K562 (cell line): Measurements from ENCODE around the gene YPEL1. TPM values are rescaled to one million over a fixed set of nuclear protein-coding genes. Genes with fewer than 3 reads are reported as not detected.

Source experiments
- BDP1 ChIP-seq: IDR thresholded peaks from 3 replicates; pipeline ENCODE4 v1.6.1; 2011; ENCODE audit not compliant: insufficient read length, insufficient read depth
- ETV1 ChIP-seq: fragments of 450-650 bp; conservative IDR thresholded peaks from 2 replicates; pipeline ENCODE4 v1.6.1; 2016; ENCODE audit warnings: missing genetic modification characterization, control low read depth, low read depth, missing compliant biosample characterization
- FOXJ3 ChIP-seq: sonication (generic); formaldehyde crosslinking; IDR thresholded peaks from 2 replicates; pipeline ENCODE4 v1.4.0; 2020; ENCODE audit warnings: mild to moderate bottlenecking, missing genetic modification reagents
- HNRNPK ChIP-seq: fragments of 200-400 bp; formaldehyde crosslinking; IDR thresholded peaks from one replicate; pipeline ENCODE4 v1.6.1; 2018; ENCODE audit warnings: mild to moderate bottlenecking, low read depth, low read length; ENCODE audit not compliant: poor library complexity, severe bottlenecking
- ID3 ChIP-seq, 2 experiments: fragments of 250-450 bp in 1 of 2; fragments of 450-650 bp in 1 of 2; sonication (Bioruptor Pico) in 1 of 2; IDR thresholded peaks; 2 replicates each; pipeline versions ENCODE4 v1.6.1 to v1.8.0; 2016 to 2021; ENCODE audit warnings: mild to moderate bottlenecking in 2 of 2, moderate library complexity in 2 of 2, missing compliant biosample characterization in 1 of 2, missing genetic modification characterization in 1 of 2
- MAFF ChIP-seq: IDR thresholded peaks from 2 replicates; pipeline ENCODE4 v1.6.1; 2012; ENCODE audit warnings: low read length, improper control_type of control experiment
- NELFE ChIP-seq: IDR thresholded peaks from 2 replicates; pipeline ENCODE4 v1.6.1; 2011; ENCODE audit warnings: mild to moderate bottlenecking; ENCODE audit not compliant: insufficient read depth, insufficient read length
- NFIC ChIP-seq: fragments of 450-650 bp; IDR thresholded peaks from 2 replicates; pipeline ENCODE4 v1.6.1; 2017; ENCODE audit warnings: mild to moderate bottlenecking, inconsistent platforms
- PATZ1 ChIP-seq: fragments of 250-450 bp; sonication (Bioruptor Pico); IDR thresholded peaks from 2 replicates; pipeline ENCODE4 v1.5.0; 2020; ENCODE audit warnings: mild to moderate bottlenecking, borderline replicate concordance
- PCBP2 ChIP-seq: fragments of 200-400 bp; formaldehyde crosslinking; IDR thresholded peaks from 2 replicates; pipeline ENCODE4 v1.6.1; 2018; ENCODE audit warnings: low read length, low read depth, mild to moderate bottlenecking, moderate library complexity; ENCODE audit not compliant: poor library complexity, severe bottlenecking
- PHF20 ChIP-seq: fragments of 450-650 bp; IDR thresholded peaks from 2 replicates; pipeline ENCODE4 v1.6.1; 2018; ENCODE audit not compliant: partially characterized antibody
- RCOR1 ChIP-seq, 2 experiments: IDR thresholded peaks; 2 replicates each; pipeline ENCODE4 v1.6.1; 2012; ENCODE audit warnings: low read depth in 2 of 2, low read length in 2 of 2, borderline replicate concordance in 1 of 2, improper control_type of control experiment in 1 of 2
- RUNX1 ChIP-seq: sonication (generic); IDR thresholded peaks from 2 replicates; pipeline ENCODE4 v1.6.1; 2016; ENCODE audit warnings: antibody characterized with exemption, low read depth
- STAT5A ChIP-seq: IDR thresholded peaks from 2 replicates; pipeline ENCODE4 v1.6.1; 2012; ENCODE audit warnings: low read length, inconsistent platforms, borderline replicate concordance
- WHSC1 ChIP-seq: IDR thresholded peaks from one replicate; pipeline ENCODE4 v1.6.1; 2012; ENCODE audit warnings: low read length, control low read depth, inconsistent platforms
- ZEB2 ChIP-seq: fragments of 450-650 bp; IDR thresholded peaks from 2 replicates; pipeline ENCODE4 v1.6.1; 2016
- ZNF274 ChIP-seq: IDR thresholded peaks from 2 replicates; pipeline ENCODE4 v1.6.1; 2011; ENCODE audit warnings: low read depth, mild to moderate bottlenecking, low read length, moderate library complexity, borderline replicate concordance
- ZNF395 ChIP-seq: fragments of 200-800 bp; sonication (Bioruptor generic); IDR thresholded peaks from 2 replicates; pipeline ENCODE4 v1.6.1; 2017; ENCODE audit warnings: missing genetic modification characterization, missing compliant biosample characterization
- ZNF436 ChIP-seq: fragments of 250-450, 450-650 bp; sonication (Bioruptor Pico); formaldehyde crosslinking; IDR thresholded peaks from 2 replicates; pipeline ENCODE4 v1.7.0; 2020; ENCODE audit warnings: mild to moderate bottlenecking
- ZNF561 ChIP-seq: fragments of 450-650 bp; formaldehyde crosslinking; conservative IDR thresholded peaks from 2 replicates; pipeline ENCODE4 v1.4.0; 2020; ENCODE audit warnings: mild to moderate bottlenecking, moderate library complexity
- ZNF79 ChIP-seq: fragments of 250-450 bp; sonication (Bioruptor Pico); IDR thresholded peaks from 2 replicates; pipeline ENCODE4 v1.4.0; 2020; ENCODE audit warnings: low read depth, mild to moderate bottlenecking, moderate library complexity
- polyA plus RNA-seq, 8 experiments: library from polyadenylated mRNA; depleted of rRNA in 4 of 8; stranded (reverse) in 5 of 8; unstranded in 3 of 8; fragments of >200 nt; fragmentation: Nextera tagmentation in 2 of 8; fragmentation: Illumina TruSeq in 1 of 8; extraction: Ambion mirVana in 2 of 8; extraction: Trizol in 1 of 8; gene quantifications; 2 replicates each; pipeline versions ENCODE4 v1.2.1 to v1.2.3, GENCODE V29; 2011 to 2014; ENCODE audit warnings: inconsistent platforms in 1 of 8, missing spikeins in 1 of 8
- total RNA-seq, 7 experiments: library from RNA; depleted of rRNA in 6 of 7; stranded (reverse); fragments of >200 nt in 6 of 7; fragmentation: Illumina TruSeq in 2 of 7; extraction: Trizol in 2 of 7; gene quantifications; 2 replicates each; pipeline versions ENCODE4 v1.2.1 to v1.2.3, GENCODE V29; 2011 to 2021; ENCODE audit warnings: low replicate concordance in 1 of 7
- TF ChIP-seq, protein P1 (sequence below): fragments of 450-650 bp; IDR thresholded peaks from 2 replicates; pipeline ENCODE4 v1.7.0; 2016; ENCODE audit warnings: borderline replicate concordance

YPEL1 gene
- total and polyA plus RNA-seq, 9 of the 15 experiments (the other 6 are each of a cell fraction or from before 2014, with no cell fraction given): 0.07 to 2.2 (median 0.46) TPM

DNA sequence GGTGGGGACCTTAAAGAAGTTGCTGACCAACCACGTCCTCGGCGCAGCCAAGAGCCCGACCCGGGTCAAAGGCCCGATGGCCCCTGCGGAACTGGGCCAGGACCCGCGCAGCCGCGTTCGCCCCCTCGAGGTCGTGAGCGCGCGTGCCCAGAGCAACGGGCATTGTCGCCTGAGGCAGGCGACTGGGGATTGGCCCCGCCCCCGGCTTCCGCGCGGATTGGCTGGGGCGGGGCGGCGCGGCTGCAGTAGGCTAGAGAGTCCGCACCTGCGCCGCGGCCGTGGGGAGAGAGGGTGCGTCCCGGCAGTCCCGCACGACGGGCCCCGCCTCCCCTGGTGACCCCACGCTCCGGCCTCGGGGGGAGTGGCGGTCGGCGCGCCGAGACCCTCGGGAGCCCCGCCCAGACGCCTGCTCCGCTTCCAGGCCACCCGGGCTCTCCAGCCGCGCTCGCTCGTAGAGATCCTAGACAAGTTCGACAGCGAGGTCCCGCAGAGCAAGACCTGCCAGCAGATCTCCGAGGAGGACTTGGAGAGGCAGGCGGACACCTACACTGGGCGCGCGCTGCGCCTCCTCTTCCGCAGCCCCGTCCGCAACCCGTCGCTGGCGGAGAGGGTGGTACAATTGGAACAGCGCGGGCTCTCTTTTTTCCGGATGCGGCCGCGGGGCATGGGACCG, 78.1 kb downstream of the YPEL1 start (continued):
- TF ChIP-seq ZNF395 (CRISPR knock-in tag): no peak
- TF ChIP-seq BDP1: no peak
- TF ChIP-seq ZNF436 (CRISPR knock-in tag): no peak
- no peak for TF ChIP-seq ZNF79 (CRISPR knock-in tag)
- no peak for TF ChIP-seq RUNX1
- peak; percentile 60 to 87; a peak in 3 of 4 replicates for TF ChIP-seq RCOR1 (IDR thresholded peaks at IDR 0.05; ENCODE audit: borderline replicate concordance in 1 of 2, low read depth in 2 of 2, low read length in 2 of 2)
- TF ChIP-seq ETV1 (tag): no peak
- TF ChIP-seq PATZ1: no peak
- TF ChIP-seq ZNF561 (CRISPR knock-in tag): no peak
- TF ChIP-seq ID3 (CRISPR knock-in tag; IDR thresholded peaks at IDR 0.05): no peak
- TF ChIP-seq ID3 (tag; IDR thresholded peaks at IDR 0.05): no peak
- no peak for TF ChIP-seq HNRNPK
- no peak for TF ChIP-seq ZEB2
- TF ChIP-seq PCBP2: no peak
- TF ChIP-seq PHF20: no peak
- TF ChIP-seq ZNF274: no peak
- TF ChIP-seq NELFE: no peak
- no peak for TF ChIP-seq WHSC1
- TF ChIP-seq MAFF: no peak; the same call in 1 of the 2 replicates
- no peak for TF ChIP-seq FOXJ3 (CRISPR knock-in tag)
- TF ChIP-seq STAT5A: no peak
- TF ChIP-seq, protein P1, sequence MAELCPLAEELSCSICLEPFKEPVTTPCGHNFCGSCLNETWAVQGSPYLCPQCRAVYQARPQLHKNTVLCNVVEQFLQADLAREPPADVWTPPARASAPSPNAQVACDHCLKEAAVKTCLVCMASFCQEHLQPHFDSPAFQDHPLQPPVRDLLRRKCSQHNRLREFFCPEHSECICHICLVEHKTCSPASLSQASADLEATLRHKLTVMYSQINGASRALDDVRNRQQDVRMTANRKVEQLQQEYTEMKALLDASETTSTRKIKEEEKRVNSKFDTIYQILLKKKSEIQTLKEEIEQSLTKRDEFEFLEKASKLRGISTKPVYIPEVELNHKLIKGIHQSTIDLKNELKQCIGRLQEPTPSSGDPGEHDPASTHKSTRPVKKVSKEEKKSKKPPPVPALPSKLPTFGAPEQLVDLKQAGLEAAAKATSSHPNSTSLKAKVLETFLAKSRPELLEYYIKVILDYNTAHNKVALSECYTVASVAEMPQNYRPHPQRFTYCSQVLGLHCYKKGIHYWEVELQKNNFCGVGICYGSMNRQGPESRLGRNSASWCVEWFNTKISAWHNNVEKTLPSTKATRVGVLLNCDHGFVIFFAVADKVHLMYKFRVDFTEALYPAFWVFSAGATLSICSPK: no peak
- no peak for TF ChIP-seq NFIC
